A673 (cell line): ENCODE results near the gene SERINC5.

Experiments
- EZH2 ChIP-seq: fragments of 200-600 bp; sonication (generic); IDR thresholded peaks from 2 replicates; pipeline ENCODE4 v1.6.1; 2017; ENCODE audit warnings: borderline replicate concordance, low read depth, mild to moderate bottlenecking, mixed read lengths, antibody characterized with exemption, low read length; ENCODE audit not compliant: poor library complexity, severe bottlenecking
- TF ChIP-seq, protein P1 (sequence below): fragments of 300-800, 200-600 bp; sonication (generic); conservative IDR thresholded peaks from 2 replicates; pipeline ENCODE4 v1.5.1; 2017; ENCODE audit warnings: low read depth, mild to moderate bottlenecking, antibody characterized with exemption, low read length, moderate library complexity, mixed read lengths

DNA sequence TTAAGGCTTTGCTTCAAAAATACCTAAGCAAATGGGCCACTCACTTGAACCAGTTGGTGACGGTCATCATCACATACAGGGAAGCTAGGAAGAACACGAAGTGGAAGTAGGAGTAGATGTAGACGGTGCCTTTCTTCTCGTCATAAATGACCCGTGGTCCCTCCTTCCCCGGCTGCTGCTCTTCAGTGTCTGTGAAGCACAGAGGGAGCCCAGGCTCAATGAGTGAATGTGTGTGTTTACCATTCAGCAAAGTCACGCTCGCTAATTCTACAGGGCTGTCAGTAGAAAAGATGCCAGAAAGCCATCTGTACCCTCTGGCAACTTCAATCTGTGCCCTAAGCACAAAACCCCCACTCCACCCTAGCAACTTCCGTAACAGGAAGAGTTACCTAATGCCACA lies 109.8 kb downstream of the SERINC5 start:
- TF ChIP-seq, protein P1, sequence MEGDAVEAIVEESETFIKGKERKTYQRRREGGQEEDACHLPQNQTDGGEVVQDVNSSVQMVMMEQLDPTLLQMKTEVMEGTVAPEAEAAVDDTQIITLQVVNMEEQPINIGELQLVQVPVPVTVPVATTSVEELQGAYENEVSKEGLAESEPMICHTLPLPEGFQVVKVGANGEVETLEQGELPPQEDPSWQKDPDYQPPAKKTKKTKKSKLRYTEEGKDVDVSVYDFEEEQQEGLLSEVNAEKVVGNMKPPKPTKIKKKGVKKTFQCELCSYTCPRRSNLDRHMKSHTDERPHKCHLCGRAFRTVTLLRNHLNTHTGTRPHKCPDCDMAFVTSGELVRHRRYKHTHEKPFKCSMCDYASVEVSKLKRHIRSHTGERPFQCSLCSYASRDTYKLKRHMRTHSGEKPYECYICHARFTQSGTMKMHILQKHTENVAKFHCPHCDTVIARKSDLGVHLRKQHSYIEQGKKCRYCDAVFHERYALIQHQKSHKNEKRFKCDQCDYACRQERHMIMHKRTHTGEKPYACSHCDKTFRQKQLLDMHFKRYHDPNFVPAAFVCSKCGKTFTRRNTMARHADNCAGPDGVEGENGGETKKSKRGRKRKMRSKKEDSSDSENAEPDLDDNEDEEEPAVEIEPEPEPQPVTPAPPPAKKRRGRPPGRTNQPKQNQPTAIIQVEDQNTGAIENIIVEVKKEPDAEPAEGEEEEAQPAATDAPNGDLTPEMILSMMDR: no peak
- no peak for TF ChIP-seq EZH2
